ENCODE results near the gene TREX2. TPM values are rescaled to one million over a fixed set of nuclear protein-coding genes. Genes with fewer than 3 reads are reported as not detected.

TREX2 gene
- total and polyA plus RNA-seq, 10 of the 15 experiments (the other 5 are each of a cell fraction or from before 2014, with no cell fraction given), result 0.09 to 0.97 (median 0.60) TPM; not detected in 3

DNA sequence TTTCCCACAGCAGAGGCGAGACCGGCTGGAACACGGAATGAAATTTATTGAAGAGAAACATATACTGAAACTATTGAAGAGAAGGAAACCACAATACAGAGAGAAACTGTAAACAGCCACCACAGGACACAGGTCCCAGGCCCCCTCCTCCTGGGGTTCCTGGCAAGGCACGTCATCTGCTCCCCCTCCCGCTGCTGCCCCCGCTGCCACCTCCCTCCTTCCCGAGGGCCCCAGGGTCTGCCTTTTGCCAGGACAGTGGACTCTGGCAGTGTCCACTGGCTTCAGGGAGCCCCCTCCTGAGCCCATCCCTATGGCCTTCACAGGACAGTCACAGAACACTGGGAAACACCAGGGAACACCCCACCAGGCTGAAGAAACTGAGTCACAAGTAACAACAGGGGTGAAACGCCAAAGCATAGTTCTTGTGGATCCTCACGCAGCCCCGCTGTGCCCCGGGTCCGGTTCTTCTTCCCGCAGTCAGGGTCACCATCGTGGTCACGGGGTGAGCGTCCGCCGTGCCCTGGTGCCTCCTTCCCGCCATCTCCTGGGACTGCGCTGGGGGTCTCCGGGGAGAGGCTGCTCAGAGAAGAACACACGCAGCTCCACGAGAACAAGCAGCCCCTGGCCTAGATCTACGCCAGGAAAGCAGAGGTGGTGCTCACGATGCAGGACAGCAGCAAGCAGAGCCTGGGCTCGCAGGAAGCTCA is 50.1 kb downstream of the TREX2 start:
- POLR2A ChIA-PET, result no interaction called here
- Histone ChIP-seq H3K4me3 (no peak overlapping the region), H3K36me3 (ENCODE audit: control insufficient read depth in 2 of 2, insufficient read depth in 2 of 2, low read length in 1 of 2) (no peaks in the 10 kb centered on the region), H3K27ac (ENCODE audit: control insufficient read depth, insufficient read depth) (no peak overlapping the region), H3K9ac (ENCODE audit: control insufficient read depth, insufficient read depth, low read length) (no peak overlapping the region), H3K27me3 (replicated peaks in 1 of 2; ENCODE audit: control insufficient read depth in 2 of 2, insufficient read depth in 2 of 2, low read length in 1 of 2) (no peaks in the 10 kb centered on the region; a peak in 1 of 4 replicates), H2AFZ (ENCODE audit: control insufficient read depth, low read depth, low read length) (no peak overlapping the region), H3K9me3 (replicated peaks; ENCODE audit: control insufficient read depth, insufficient read depth, low read length) (no peaks in the 10 kb centered on the region; the same call in 2 of the 3 replicates), H3K4me2 (ENCODE audit: control insufficient read depth, insufficient read depth) (no peak overlapping the region), H3K79me2 (ENCODE audit: control insufficient read depth, insufficient read depth, low read length) (no peaks in the 10 kb centered on the region), H3K4me1 (ENCODE audit: control insufficient read depth, insufficient read depth, low read length) (no peaks in the 10 kb centered on the region), H4K20me1 (ENCODE audit: control insufficient read depth, insufficient read depth) (no peaks in the 10 kb centered on the region)
- in situ Hi-C loops (cut with MboI) (no loop called here), intact Hi-C loops (cut with micrococcal nuclease; ENCODE audit: unreplicated experiment) (no loop called here)
- RAD21 ChIA-PET (ENCODE audit: unreplicated experiment), result no interaction called here
- no peak for FAIRE-seq
- DNase-seq (ENCODE audit: low read depth, low spot score), result no peak
- TF ChIP-seq, protein P1, sequence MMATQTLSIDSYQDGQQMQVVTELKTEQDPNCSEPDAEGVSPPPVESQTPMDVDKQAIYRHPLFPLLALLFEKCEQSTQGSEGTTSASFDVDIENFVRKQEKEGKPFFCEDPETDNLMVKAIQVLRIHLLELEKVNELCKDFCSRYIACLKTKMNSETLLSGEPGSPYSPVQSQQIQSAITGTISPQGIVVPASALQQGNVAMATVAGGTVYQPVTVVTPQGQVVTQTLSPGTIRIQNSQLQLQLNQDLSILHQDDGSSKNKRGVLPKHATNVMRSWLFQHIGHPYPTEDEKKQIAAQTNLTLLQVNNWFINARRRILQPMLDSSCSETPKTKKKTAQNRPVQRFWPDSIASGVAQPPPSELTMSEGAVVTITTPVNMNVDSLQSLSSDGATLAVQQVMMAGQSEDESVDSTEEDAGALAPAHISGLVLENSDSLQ (IDR thresholded peaks at IDR 0.05), result no peak
- TF ChIP-seq, protein P2, sequence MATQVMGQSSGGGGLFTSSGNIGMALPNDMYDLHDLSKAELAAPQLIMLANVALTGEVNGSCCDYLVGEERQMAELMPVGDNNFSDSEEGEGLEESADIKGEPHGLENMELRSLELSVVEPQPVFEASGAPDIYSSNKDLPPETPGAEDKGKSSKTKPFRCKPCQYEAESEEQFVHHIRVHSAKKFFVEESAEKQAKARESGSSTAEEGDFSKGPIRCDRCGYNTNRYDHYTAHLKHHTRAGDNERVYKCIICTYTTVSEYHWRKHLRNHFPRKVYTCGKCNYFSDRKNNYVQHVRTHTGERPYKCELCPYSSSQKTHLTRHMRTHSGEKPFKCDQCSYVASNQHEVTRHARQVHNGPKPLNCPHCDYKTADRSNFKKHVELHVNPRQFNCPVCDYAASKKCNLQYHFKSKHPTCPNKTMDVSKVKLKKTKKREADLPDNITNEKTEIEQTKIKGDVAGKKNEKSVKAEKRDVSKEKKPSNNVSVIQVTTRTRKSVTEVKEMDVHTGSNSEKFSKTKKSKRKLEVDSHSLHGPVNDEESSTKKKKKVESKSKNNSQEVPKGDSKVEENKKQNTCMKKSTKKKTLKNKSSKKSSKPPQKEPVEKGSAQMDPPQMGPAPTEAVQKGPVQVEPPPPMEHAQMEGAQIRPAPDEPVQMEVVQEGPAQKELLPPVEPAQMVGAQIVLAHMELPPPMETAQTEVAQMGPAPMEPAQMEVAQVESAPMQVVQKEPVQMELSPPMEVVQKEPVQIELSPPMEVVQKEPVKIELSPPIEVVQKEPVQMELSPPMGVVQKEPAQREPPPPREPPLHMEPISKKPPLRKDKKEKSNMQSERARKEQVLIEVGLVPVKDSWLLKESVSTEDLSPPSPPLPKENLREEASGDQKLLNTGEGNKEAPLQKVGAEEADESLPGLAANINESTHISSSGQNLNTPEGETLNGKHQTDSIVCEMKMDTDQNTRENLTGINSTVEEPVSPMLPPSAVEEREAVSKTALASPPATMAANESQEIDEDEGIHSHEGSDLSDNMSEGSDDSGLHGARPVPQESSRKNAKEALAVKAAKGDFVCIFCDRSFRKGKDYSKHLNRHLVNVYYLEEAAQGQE (IDR thresholded peaks at IDR 0.05; ENCODE audit: low read depth, low read length), result no peak
- TF ChIP-seq ZNF207 (IDR thresholded peaks at IDR 0.05; ENCODE audit: borderline replicate concordance), result no peak
- no peak for TF ChIP-seq JUND (IDR thresholded peaks at IDR 0.05; ENCODE audit: low read depth, low read length)
- TF ChIP-seq ZZZ3 (IDR thresholded peaks at IDR 0.05; ENCODE audit: control insufficient read depth, insufficient read length, low read depth), result no peak
- TF ChIP-seq, protein P3, sequence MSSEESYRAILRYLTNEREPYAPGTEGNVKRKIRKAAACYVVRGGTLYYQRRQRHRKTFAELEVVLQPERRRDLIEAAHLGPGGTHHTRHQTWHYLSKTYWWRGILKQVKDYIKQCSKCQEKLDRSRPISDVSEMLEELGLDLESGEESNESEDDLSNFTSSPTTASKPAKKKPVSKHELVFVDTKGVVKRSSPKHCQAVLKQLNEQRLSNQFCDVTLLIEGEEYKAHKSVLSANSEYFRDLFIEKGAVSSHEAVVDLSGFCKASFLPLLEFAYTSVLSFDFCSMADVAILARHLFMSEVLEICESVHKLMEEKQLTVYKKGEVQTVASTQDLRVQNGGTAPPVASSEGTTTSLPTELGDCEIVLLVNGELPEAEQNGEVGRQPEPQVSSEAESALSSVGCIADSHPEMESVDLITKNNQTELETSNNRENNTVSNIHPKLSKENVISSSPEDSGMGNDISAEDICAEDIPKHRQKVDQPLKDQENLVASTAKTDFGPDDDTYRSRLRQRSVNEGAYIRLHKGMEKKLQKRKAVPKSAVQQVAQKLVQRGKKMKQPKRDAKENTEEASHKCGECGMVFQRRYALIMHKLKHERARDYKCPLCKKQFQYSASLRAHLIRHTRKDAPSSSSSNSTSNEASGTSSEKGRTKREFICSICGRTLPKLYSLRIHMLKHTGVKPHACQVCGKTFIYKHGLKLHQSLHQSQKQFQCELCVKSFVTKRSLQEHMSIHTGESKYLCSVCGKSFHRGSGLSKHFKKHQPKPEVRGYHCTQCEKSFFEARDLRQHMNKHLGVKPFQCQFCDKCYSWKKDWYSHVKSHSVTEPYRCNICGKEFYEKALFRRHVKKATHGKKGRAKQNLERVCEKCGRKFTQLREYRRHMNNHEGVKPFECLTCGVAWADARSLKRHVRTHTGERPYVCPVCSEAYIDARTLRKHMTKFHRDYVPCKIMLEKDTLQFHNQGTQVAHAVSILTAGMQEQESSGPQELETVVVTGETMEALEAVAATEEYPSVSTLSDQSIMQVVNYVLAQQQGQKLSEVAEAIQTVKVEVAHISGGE (CRISPR knock-in tag; IDR thresholded peaks at IDR 0.05), result no peak
- no peak for TF ChIP-seq TAF1 (IDR thresholded peaks at IDR 0.05; ENCODE audit: borderline replicate concordance, low read depth, low read length)
- TF ChIP-seq, protein P4, sequence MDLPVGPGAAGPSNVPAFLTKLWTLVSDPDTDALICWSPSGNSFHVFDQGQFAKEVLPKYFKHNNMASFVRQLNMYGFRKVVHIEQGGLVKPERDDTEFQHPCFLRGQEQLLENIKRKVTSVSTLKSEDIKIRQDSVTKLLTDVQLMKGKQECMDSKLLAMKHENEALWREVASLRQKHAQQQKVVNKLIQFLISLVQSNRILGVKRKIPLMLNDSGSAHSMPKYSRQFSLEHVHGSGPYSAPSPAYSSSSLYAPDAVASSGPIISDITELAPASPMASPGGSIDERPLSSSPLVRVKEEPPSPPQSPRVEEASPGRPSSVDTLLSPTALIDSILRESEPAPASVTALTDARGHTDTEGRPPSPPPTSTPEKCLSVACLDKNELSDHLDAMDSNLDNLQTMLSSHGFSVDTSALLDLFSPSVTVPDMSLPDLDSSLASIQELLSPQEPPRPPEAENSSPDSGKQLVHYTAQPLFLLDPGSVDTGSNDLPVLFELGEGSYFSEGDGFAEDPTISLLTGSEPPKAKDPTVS (IDR thresholded peaks at IDR 0.05; ENCODE audit: low read depth, low read length), result no peak
- BruUV-seq (replicated peaks), result no TSS peak
- ATAC-seq, result no peak
- CTCF ChIA-PET, result no interaction called here
- WGBS (ENCODE audit: insufficient coverage, insufficient replicate concordance, low lambda C conversion rate, missing lambda C conversion rate), result 60% methylated on average over 23 of the region's 26 CpGs
- SMC1A ChIA-PET (ENCODE audit: uncharacterized antibody, unreplicated experiment), result no interaction called here
